ENCODE measurements around the gene MYH3. TPM values are rescaled to one million over a fixed set of nuclear protein-coding genes. Genes with fewer than 3 reads are reported as not detected.

Gene MYH3
- total RNA-seq, 4 donors from 2014 or later = 2.2 to 6.6 (median 3.6) TPM

- no peaks in the 10 kb centered on the region for H3K4me1 ChIP-seq
- in situ Hi-C loops (cut with MboI; ENCODE audit: low pct_ligation_motif_present in 1 of 4, low pct_unique_long_range_greater_than_20kb in 1 of 4, low sequenced_read_pairs in 3 of 4) (loop anchor here in 3 of 4 donors (25.0 kb wide), 2 partner anchors 197 to 497 kb away; partner anchors contain the start of gene PIRT (in 2 of the 3)), intact Hi-C loops (cut with DNase I; ENCODE audit: low total_unique reads) (loop anchor here (10.0 kb wide), 1 partner anchor 64 kb away; no protein-coding TSS in a partner anchor)
- WGBS, 2 donors (ENCODE audit: low coverage in 1 of 2) = 0 to 91% methylated on average over 1 to 3 of the region's 3 CpGs
- no peak for DNase-seq
- H3K27ac ChIP-seq = no peak overlapping the region
- no peaks in the 10 kb centered on the region for H3K9me3 ChIP-seq
- TF ChIP-seq EP300 (IDR thresholded peaks at IDR 0.05; ENCODE audit: low read depth) (no peak), POLR2AphosphoS5 (IDR thresholded peaks at IDR 0.05) (no peak)
- H3K27me3 ChIP-seq = no peaks in the 10 kb centered on the region
- H3K4me3 ChIP-seq = no peak overlapping the region
- H3K36me3 ChIP-seq = peaks cover 0 to 8% (median 0%) of the 10 kb centered on the region in 4 donors
These were observed 16.6 kb downstream of the MYH3 start for GRCh38 chr17:10640475-10640874.

DNA sequence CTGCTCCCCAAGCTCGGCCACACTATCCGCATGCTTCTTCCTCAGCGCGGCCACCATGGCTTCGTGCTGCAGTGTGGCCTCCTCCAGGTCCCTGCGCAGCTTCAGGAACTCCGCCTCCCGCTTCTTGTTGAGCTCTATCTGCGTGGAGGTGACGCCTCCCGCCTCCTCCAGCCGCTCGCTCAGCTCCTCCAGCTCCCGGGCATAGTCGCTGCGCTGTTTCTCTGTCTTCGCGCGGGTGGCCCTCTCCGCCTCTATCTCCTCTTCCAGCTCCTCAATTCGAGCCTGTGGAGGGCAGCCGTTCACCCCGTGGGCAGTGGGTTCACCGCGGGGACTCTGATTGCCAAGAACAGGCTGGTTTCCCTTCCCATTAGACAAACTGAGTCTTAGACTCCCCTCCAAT is 19.0 kb downstream of the MYH3 start:
- in situ Hi-C loops (cut with MboI; ENCODE audit: low pct_ligation_motif_present in 1 of 4, low pct_unique_long_range_greater_than_20kb in 1 of 4, low sequenced_read_pairs in 3 of 4) (loop anchor here in 3 of 4 donors (25.0 kb wide), 2 partner anchors 199 to 499 kb away; partner anchors contain the start of gene PIRT (in 2 of the 3)), intact Hi-C loops (cut with DNase I; ENCODE audit: low total_unique reads) (no loop called here)
- Histone ChIP-seq H3K27me3 (no peaks in the 10 kb centered on the region), H3K4me1 (no peaks in the 10 kb centered on the region), H3K4me3 (no peak overlapping the region), H3K27ac (no peak overlapping the region), H3K36me3 (peaks cover 0 to 8% (median 0%) of the 10 kb centered on the region in 4 donors), H3K9me3 (no peaks in the 10 kb centered on the region)
- 91 to 98% methylated on average over 5 to 25 of the region's 25 CpGs for WGBS, 2 donors (ENCODE audit: low coverage in 1 of 2)
- TF ChIP-seq POLR2AphosphoS5 (IDR thresholded peaks at IDR 0.05) = no peak
- no peak for TF ChIP-seq POLR2A (IDR thresholded peaks at IDR 0.05)
- TF ChIP-seq, protein P1, sequence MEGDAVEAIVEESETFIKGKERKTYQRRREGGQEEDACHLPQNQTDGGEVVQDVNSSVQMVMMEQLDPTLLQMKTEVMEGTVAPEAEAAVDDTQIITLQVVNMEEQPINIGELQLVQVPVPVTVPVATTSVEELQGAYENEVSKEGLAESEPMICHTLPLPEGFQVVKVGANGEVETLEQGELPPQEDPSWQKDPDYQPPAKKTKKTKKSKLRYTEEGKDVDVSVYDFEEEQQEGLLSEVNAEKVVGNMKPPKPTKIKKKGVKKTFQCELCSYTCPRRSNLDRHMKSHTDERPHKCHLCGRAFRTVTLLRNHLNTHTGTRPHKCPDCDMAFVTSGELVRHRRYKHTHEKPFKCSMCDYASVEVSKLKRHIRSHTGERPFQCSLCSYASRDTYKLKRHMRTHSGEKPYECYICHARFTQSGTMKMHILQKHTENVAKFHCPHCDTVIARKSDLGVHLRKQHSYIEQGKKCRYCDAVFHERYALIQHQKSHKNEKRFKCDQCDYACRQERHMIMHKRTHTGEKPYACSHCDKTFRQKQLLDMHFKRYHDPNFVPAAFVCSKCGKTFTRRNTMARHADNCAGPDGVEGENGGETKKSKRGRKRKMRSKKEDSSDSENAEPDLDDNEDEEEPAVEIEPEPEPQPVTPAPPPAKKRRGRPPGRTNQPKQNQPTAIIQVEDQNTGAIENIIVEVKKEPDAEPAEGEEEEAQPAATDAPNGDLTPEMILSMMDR (IDR thresholded peaks at IDR 0.05) = no peak
- no peak for TF ChIP-seq EP300 (IDR thresholded peaks at IDR 0.05; ENCODE audit: low read depth)
- no peak for DNase-seq

DNA sequence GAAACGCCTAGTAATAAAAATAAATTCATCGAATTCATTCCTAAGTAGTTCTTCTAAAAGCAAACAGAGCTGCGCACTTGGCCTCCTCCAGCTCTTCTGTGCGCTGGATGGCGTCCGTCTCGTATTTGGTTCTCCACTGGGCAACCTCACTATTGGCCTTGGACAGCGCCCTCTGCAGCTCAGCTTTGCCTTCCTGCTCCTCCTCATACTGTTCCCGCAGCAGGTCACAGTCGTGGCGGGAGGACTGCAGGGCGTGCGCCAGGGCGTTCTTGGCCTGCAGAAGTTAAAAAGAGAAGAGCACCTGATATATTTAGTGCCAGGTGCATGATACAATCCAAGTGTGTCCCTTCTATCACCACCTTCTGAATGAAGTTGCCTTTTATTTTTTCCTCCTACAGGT is 21.8 kb downstream of the MYH3 start:
- H3K4me1 ChIP-seq = no peaks in the 10 kb centered on the region
- H3K27ac ChIP-seq = no peak overlapping the region
- TF ChIP-seq EP300 (IDR thresholded peaks at IDR 0.05; ENCODE audit: low read depth) (no peak), POLR2AphosphoS5 (IDR thresholded peaks at IDR 0.05) (no peak), POLR2A (IDR thresholded peaks at IDR 0.05) (no peak)
- TF ChIP-seq, protein P1 (IDR thresholded peaks at IDR 0.05) = no peak
- H3K9me3 ChIP-seq = no peaks in the 10 kb centered on the region
- intact Hi-C loops (cut with DNase I; ENCODE audit: low total_unique reads) (no loop called here), in situ Hi-C loops (cut with MboI; ENCODE audit: low pct_ligation_motif_present in 1 of 4, low pct_unique_long_range_greater_than_20kb in 1 of 4, low sequenced_read_pairs in 3 of 4) (loop anchor here in 3 of 4 donors (25.0 kb wide), 2 partner anchors 202 to 502 kb away; partner anchors contain the start of gene PIRT (in 2 of the 3))
- H3K4me3 ChIP-seq = no peak overlapping the region
- peaks cover 0 to 8% (median 0%) of the 10 kb centered on the region in 4 donors for H3K36me3 ChIP-seq
- WGBS, 2 donors (ENCODE audit: low coverage in 1 of 2) = 91 to 92% methylated on average over 12 to 14 of the region's 14 CpGs
- no peak for DNase-seq
- no peaks in the 10 kb centered on the region for H3K27me3 ChIP-seq

DNA sequence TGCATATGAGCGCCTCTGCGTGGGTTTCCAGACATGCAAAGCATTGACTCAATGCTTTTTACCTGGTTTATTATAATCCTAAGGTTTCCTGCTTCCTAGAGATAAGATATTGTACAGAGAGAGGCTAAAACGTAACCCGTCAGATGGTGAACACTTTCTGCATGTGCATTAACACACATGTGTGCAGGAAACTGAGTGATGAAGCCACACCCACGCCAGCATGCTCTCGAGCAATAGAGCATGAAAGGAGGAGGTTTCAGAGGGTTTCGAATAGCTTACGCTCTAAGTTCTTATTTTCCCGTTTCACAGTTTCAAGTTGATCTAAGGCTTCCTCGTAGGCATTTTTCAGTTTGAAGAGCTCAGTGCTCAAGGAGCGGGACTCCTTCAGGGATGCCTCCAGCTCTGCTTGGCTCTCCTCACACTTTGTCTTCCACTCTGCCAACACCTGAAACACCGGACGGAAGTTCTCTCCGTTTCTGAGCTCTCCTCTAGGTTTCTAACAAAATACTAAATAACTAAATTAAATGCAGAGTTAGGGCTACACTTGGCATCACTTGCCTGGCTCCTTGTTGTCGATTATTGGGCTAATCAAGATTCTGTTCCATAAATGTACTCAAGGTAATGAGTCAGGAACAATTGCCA is 23.2 kb downstream of the MYH3 start:
- Histone ChIP-seq H3K36me3 (peaks cover 0 to 3% (median 0%) of the 10 kb centered on the region in 4 donors), H3K4me1 (no peaks in the 10 kb centered on the region), H3K27me3 (no peaks in the 10 kb centered on the region), H3K4me3 (no peak overlapping the region), H3K9me3 (no peaks in the 10 kb centered on the region), H3K27ac (no peak overlapping the region)
- in situ Hi-C loops (cut with MboI; ENCODE audit: low pct_ligation_motif_present in 1 of 4, low pct_unique_long_range_greater_than_20kb in 1 of 4, low sequenced_read_pairs in 3 of 4) (loop anchor here in 3 of 4 donors (25.0 kb wide), 2 partner anchors 203 to 503 kb away; partner anchors contain the start of gene PIRT (in 2 of the 3)), intact Hi-C loops (cut with DNase I; ENCODE audit: low total_unique reads) (no loop called here)
- TF ChIP-seq POLR2A (IDR thresholded peaks at IDR 0.05) (no peak), EP300 (IDR thresholded peaks at IDR 0.05; ENCODE audit: low read depth) (no peak), POLR2AphosphoS5 (IDR thresholded peaks at IDR 0.05) (no peak)
- TF ChIP-seq, protein P1 (IDR thresholded peaks at IDR 0.05) = no peak
- whole genome bisulfite sequencing, 2 donors (ENCODE audit: low coverage in 1 of 2) = 78 to 84% methylated on average over 8 to 15 of the region's 15 CpGs
- DNase-seq = no peak

Measured in transverse colon (tissue), 4 donors.